IMR-90 (cell line): ENCODE results near the gene RPAP2. TPM values are rescaled to one million over a fixed set of nuclear protein-coding genes. Genes with fewer than 3 reads are reported as not detected.

Experiments
- ATAC-seq: fragments of 200-7000 bp; cut with Tn5 transposase; 2 replicates; pipeline ENCODE4 v1.9.1; 2020; ENCODE audit warnings: low read depth, mild to moderate bottlenecking, moderate library complexity
- BruUV-seq: library from RNA; stranded (reverse); fragments of 400-500 nt; replicated peaks from 2 replicates; lab custom pipeline; 2021; lab: Mats Ljungman, UMichigan
- CTCF ChIA-PET: fragments of 300-600 bp; formaldehyde crosslinking; extraction: SDS; loops from one replicate; lab custom pipeline; 2021; ENCODE audit warnings: antibody characterized with exemption; lab: Yijun Ruan, JAX
- POLR2A ChIA-PET: fragments of 300-600 bp; sonication (Branson Sonifier 250); formaldehyde crosslinking; loops from one replicate; lab custom pipeline; 2022; ENCODE audit warnings: antibody characterized with exemption; ENCODE audit not compliant: unreplicated experiment; lab: Charles Lee
- DNase-seq: peaks from one replicate; pipeline ENCODE4 v3.0.0; 2013
- H2AFZ ChIP-seq: replicated peaks from 2 replicates; pipeline ENCODE3; 2013; ENCODE audit warnings: low read length, mild to moderate bottlenecking; ENCODE audit not compliant: poor library complexity
- H2AK5ac ChIP-seq: 2 replicates; pipeline ENCODE4 v1.6.1; 2013; ENCODE audit warnings: low read depth, low read length, inconsistent platforms
- H2AK9ac ChIP-seq: replicated peaks from 2 replicates; pipeline ENCODE3; 2013; ENCODE audit warnings: mild to moderate bottlenecking, low read depth, low read length, moderate library complexity; ENCODE audit not compliant: poor library complexity
- H2BK120ac ChIP-seq: 2 replicates; pipeline ENCODE4 v1.6.1; 2013; ENCODE audit warnings: low read depth, low read length, inconsistent platforms
- H2BK15ac ChIP-seq: 3 replicates; pipeline ENCODE4 v1.6.1; 2013; ENCODE audit warnings: low read depth, low read length, inconsistent platforms
- H2BK20ac ChIP-seq: 2 replicates; pipeline ENCODE4 v1.6.1; 2013; ENCODE audit warnings: low read depth, mild to moderate bottlenecking, inconsistent platforms, low read length, moderate library complexity
- H2BK5ac ChIP-seq: 2 replicates; pipeline ENCODE4 v1.6.1; 2013; ENCODE audit warnings: mild to moderate bottlenecking, low read depth, low read length, inconsistent platforms; ENCODE audit not compliant: poor library complexity, severe bottlenecking
- H3K14ac ChIP-seq: replicated peaks from 2 replicates; pipeline ENCODE4 v1.6.1; 2013; ENCODE audit warnings: low read depth, low read length, inconsistent platforms
- H3K18ac ChIP-seq: 2 replicates; pipeline ENCODE4 v1.6.1; 2013; ENCODE audit warnings: low read depth, low read length, control low read depth
- H3K23ac ChIP-seq: 2 replicates; pipeline ENCODE4 v1.6.1; 2013; ENCODE audit warnings: low read depth, low read length, inconsistent platforms
- H3K27ac ChIP-seq: 2 replicates; pipeline ENCODE4 v1.5.1; 2013; ENCODE audit warnings: mild to moderate bottlenecking, control low read depth, low read length; ENCODE audit not compliant: insufficient read depth
- H3K27me3 ChIP-seq: 2 replicates; pipeline ENCODE4 v1.6.1; 2013; ENCODE audit warnings: low read length; ENCODE audit not compliant: control insufficient read depth, insufficient read depth
- H3K36me3 ChIP-seq: 2 replicates; pipeline ENCODE4 v1.6.1; 2013; ENCODE audit warnings: low read length, mixed read lengths; ENCODE audit not compliant: control insufficient read depth, insufficient read depth
- H3K4ac ChIP-seq: 2 replicates; pipeline ENCODE4 v1.6.1; 2013; ENCODE audit warnings: low read depth, low read length, inconsistent platforms
- H3K4me1 ChIP-seq: 2 replicates; pipeline ENCODE4 v1.6.1; 2013; ENCODE audit warnings: low read length, mixed read lengths; ENCODE audit not compliant: control insufficient read depth, insufficient read depth
- H3K4me2 ChIP-seq: 2 replicates; pipeline ENCODE4 v1.6.1; 2013; ENCODE audit warnings: low read depth, mild to moderate bottlenecking, control low read depth, low read length, moderate library complexity
- H3K4me3 ChIP-seq: 2 replicates; pipeline ENCODE4 v1.5.1; 2013; ENCODE audit warnings: low read depth, mild to moderate bottlenecking, control low read depth, low read length, moderate library complexity; ENCODE audit not compliant: insufficient read depth
- H3K56ac ChIP-seq: 2 replicates; pipeline ENCODE4 v1.6.1; 2013; ENCODE audit warnings: low read length, inconsistent platforms; ENCODE audit not compliant: insufficient read depth; ENCODE audit errors: extremely low read depth
- H3K79me1 ChIP-seq, 2 experiments: 2 replicates each; pipeline ENCODE4 v1.6.1; 2013; ENCODE audit warnings: low read length in 2 of 2, inconsistent platforms in 1 of 2, low read depth in 1 of 2
- H3K9ac ChIP-seq: 2 replicates; pipeline ENCODE4 v1.6.1; 2013; ENCODE audit warnings: low read depth, low read length, control low read depth
- H3K9me1 ChIP-seq: 2 replicates; pipeline ENCODE4 v1.6.1; 2013; ENCODE audit warnings: low read length, inconsistent platforms; ENCODE audit not compliant: insufficient read depth
- H3K9me3 ChIP-seq: 2 replicates; pipeline ENCODE4 v1.6.1; 2013; ENCODE audit warnings: low read length; ENCODE audit not compliant: control insufficient read depth, insufficient read depth
- H4K20me1 ChIP-seq: 2 replicates; pipeline ENCODE4 v1.6.1; 2013; ENCODE audit warnings: low read length, inconsistent platforms; ENCODE audit not compliant: insufficient read depth
- H4K5ac ChIP-seq: 2 replicates; pipeline ENCODE4 v1.6.1; 2013; ENCODE audit warnings: mild to moderate bottlenecking, low read depth, low read length, control low read depth
- H4K8ac ChIP-seq, 2 experiments: 2 replicates each; pipeline ENCODE4 v1.6.1; 2013; ENCODE audit warnings: low read depth in 2 of 2, low read length in 2 of 2, control low read depth in 1 of 2, inconsistent platforms in 1 of 2
- H4K91ac ChIP-seq: 2 replicates; pipeline ENCODE4 v1.6.1; 2013; ENCODE audit warnings: low read depth, low read length, inconsistent platforms; ENCODE audit not compliant: insufficient read depth
- MAZ ChIP-seq: IDR thresholded peaks from 2 replicates; pipeline ENCODE4 v1.6.1; 2012; ENCODE audit warnings: low read depth, mild to moderate bottlenecking, low read length, improper control_type of control experiment, moderate library complexity, borderline replicate concordance
- WGBS, 2 experiments: methylation state at CpG; one replicate each; pipeline versions ENCODE4 v1.1.5 to v1.1.7; 2013; ENCODE audit warnings: missing lambda C conversion rate in 2 of 2; ENCODE audit not compliant: insufficient read length in 1 of 2; ENCODE audit errors: extremely low coverage in 2 of 2; 5-methylcytosine and 5-hydroxymethylcytosine counted together
- dilution Hi-C: fragments of 300-500 bp; cut with HindIII; formaldehyde crosslinking; loops from one replicate; pipeline ENCODE4 v1.14.3; 2018; ENCODE audit warnings: low sequenced_read_pairs; ENCODE audit not compliant: unreplicated experiment
- in situ Hi-C: fragments of 300-500 bp; cut with MboI; formaldehyde crosslinking; loops from 3 replicates; pipeline ENCODE4 v1.14.3; 2019; ENCODE audit warnings: low sequenced_read_pairs, inconsistent platforms, mixed read lengths
- intact Hi-C: fragments of 100-400 bp; cut with micrococcal nuclease; formaldehyde crosslinking; loops from 2 replicates; pipeline ENCODE4 v1.10.0; 2022
- polyA plus RNA-seq, 3 experiments: library from polyadenylated mRNA; depleted of rRNA; stranded (reverse); fragments of >200 nt; gene quantifications; 2 replicates each; pipeline ENCODE4 v1.2.3, GENCODE V29; 2012; ENCODE audit warnings: low replicate concordance in 1 of 3
- total RNA-seq: library from RNA; depleted of rRNA; stranded (reverse); fragments of >200 nt; gene quantifications from 2 replicates; pipeline ENCODE4 v1.2.3, GENCODE V29; 2012
- TF ChIP-seq, protein P1 (sequence below): conservative IDR thresholded peaks from 2 replicates; pipeline ENCODE4 v1.5.1; 2012; ENCODE audit warnings: mild to moderate bottlenecking, low read depth, low read length, improper control_type of control experiment

RPAP2 gene
- total and polyA plus RNA-seq, 2 of the 4 experiments (the other 2 are of a cell fraction), result 7.1 to 13.6 TPM

DNA sequence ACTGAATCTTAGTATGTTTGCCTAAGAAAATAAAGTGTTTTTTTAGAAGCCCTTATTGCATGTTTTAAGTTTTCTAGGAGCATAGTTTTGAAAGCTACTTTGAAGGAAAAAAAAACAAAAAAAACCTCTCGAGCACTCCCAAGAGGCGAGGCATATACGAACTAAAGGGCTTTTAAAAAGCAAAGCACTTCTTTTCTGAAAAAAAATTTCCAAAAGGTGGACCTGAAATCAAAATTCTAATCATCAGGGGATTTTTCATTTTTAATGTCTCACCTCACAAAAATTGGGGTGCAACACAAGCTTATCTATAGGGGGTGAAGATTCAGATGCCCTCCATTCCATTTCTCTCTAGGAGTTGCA lies 666 bp upstream of the RPAP2 start:
- Histone ChIP-seq H2BK5ac (peak overlapping the region; percentile 95), H3K18ac (peak overlapping the region; percentile 76), H2BK120ac (peak overlapping the region; percentile 70), H3K56ac (peak overlapping the region; percentile 81), H3K9me3 (no peaks in the 10 kb centered on the region), H3K9me1 (no peaks in the 10 kb centered on the region), H2AK5ac (peak overlapping the region; percentile 15; the same call in 1 of the 2 replicates), H3K4ac (peak overlapping the region; percentile 64), H2BK15ac (peak overlapping the region; percentile 99; the same call in 2 of the 3 replicates), H3K36me3 (peaks cover 4% of the 10 kb centered on the region; the same call in 1 of the 2 replicates), H4K91ac (peak overlapping the region; percentile 97), H2BK20ac (no peak overlapping the region), H3K4me1 (no peaks in the 10 kb centered on the region; the same call in 1 of the 2 replicates), H4K5ac (peak overlapping the region; percentile 55; the same call in 1 of the 2 replicates), H4K20me1 (no peaks in the 10 kb centered on the region), H3K14ac (peak overlapping the region; percentile 65), H3K4me3 (peak overlapping the region; percentile 90), H4K8ac (peak overlapping the region; percentile 91 to 97; a peak in 3 of 4 replicates), H2AK9ac (peak overlapping the region; percentile 65), H3K27me3 (no peaks in the 10 kb centered on the region), H3K23ac (peak overlapping the region; percentile 94), H3K27ac (peak overlapping the region; percentile 96), H3K79me1 (peaks cover 14 to 31% of the 10 kb centered on the region in 2 experiments), H3K4me2 (peak overlapping the region; percentile 76), H3K9ac (peak overlapping the region; percentile 94), H2AFZ (peak overlapping the region; percentile 98)
- BruUV-seq, result no TSS peak
- no peak for DNase-seq
- intact Hi-C loops, result loop anchor here (5.0 to 10.0 kb wide), 2 partner anchors 796 to 1013 kb away; partner anchors contain the start of gene CDC7
- ChIA-PET POLR2A (no interaction called here), CTCF (interaction anchor here (0.7 to 1.3 kb wide), 3 partner anchors 12 to 294 kb away, joined by 3 read pairs; no protein-coding TSS in a partner anchor)
- no CpG with 5 or more reads among the region's 3 CpGs for WGBS, 2 experiments
- ATAC-seq, result peak; percentile 2
- in situ Hi-C loops, result loop anchor here (10.0 kb wide), 1 partner anchor 783 kb away; no protein-coding TSS in a partner anchor
- no peak for TF ChIP-seq MAZ
- TF ChIP-seq, protein P1, sequence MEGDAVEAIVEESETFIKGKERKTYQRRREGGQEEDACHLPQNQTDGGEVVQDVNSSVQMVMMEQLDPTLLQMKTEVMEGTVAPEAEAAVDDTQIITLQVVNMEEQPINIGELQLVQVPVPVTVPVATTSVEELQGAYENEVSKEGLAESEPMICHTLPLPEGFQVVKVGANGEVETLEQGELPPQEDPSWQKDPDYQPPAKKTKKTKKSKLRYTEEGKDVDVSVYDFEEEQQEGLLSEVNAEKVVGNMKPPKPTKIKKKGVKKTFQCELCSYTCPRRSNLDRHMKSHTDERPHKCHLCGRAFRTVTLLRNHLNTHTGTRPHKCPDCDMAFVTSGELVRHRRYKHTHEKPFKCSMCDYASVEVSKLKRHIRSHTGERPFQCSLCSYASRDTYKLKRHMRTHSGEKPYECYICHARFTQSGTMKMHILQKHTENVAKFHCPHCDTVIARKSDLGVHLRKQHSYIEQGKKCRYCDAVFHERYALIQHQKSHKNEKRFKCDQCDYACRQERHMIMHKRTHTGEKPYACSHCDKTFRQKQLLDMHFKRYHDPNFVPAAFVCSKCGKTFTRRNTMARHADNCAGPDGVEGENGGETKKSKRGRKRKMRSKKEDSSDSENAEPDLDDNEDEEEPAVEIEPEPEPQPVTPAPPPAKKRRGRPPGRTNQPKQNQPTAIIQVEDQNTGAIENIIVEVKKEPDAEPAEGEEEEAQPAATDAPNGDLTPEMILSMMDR, result peak; percentile 19; the same call in 1 of the 2 replicates
- dilution Hi-C loops, result no loop called here
